Keratinocyte (primary cell): ENCODE results near the gene MUS81.

Experiments used
- EZH2 ChIP-seq: IDR thresholded peaks from one replicate; pipeline ENCODE4 v1.6.1; 2012; ENCODE audit warnings: inconsistent platforms, mild to moderate bottlenecking, low read length, moderate library complexity
- TF ChIP-seq, protein P1 (sequence below), 3 experiments: IDR thresholded peaks in 1 of 3; conservative IDR thresholded peaks in 1 of 3; optimal IDR thresholded peaks in 1 of 3; 2 replicates in 2 of 3; 3 replicates in 1 of 3; pipeline versions ENCODE3 to v1.5.1; 2011; ENCODE audit warnings: low read length in 3 of 3, mild to moderate bottlenecking in 3 of 3, moderate library complexity in 2 of 3, control low read depth in 1 of 3, inconsistent platforms in 1 of 3; ENCODE audit not compliant: insufficient read depth in 2 of 3; ENCODE audit errors: extremely low read depth in 1 of 3

DNA sequence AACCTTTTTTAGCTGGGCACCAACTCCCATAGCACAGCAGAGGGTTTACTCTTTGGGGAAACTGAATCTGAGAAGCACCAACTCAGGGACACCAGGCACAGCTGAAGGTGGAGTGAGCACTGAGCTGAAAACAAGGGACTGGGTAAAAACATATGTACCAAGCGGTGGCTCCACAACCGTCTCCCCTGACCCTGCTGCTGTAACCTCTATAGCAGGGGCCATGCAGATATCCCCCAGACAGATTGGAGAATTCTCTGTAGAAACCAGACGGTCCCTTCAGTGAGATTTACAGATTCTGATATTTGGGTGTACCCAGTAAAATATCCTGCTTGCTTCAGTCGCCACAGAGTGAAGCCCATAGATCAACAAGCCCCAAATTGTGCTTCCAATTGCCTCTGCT, 30.8 kb upstream of the MUS81 start:
- TF ChIP-seq, protein P1, sequence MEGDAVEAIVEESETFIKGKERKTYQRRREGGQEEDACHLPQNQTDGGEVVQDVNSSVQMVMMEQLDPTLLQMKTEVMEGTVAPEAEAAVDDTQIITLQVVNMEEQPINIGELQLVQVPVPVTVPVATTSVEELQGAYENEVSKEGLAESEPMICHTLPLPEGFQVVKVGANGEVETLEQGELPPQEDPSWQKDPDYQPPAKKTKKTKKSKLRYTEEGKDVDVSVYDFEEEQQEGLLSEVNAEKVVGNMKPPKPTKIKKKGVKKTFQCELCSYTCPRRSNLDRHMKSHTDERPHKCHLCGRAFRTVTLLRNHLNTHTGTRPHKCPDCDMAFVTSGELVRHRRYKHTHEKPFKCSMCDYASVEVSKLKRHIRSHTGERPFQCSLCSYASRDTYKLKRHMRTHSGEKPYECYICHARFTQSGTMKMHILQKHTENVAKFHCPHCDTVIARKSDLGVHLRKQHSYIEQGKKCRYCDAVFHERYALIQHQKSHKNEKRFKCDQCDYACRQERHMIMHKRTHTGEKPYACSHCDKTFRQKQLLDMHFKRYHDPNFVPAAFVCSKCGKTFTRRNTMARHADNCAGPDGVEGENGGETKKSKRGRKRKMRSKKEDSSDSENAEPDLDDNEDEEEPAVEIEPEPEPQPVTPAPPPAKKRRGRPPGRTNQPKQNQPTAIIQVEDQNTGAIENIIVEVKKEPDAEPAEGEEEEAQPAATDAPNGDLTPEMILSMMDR (optimal IDR thresholded peaks at IDR 0.05 in 1 of 3, IDR thresholded peaks at IDR 0.05 in 1 of 3, conservative IDR thresholded peaks at IDR 0.05 in 1 of 3; ENCODE audit: extremely low read depth in 1 of 3, insufficient read depth in 2 of 3, low read length in 3 of 3), result no peak
- no peak for TF ChIP-seq EZH2
